Osteoblast (primary cell): ENCODE measurements around the gene ARL4D. TPM values are rescaled to one million over a fixed set of nuclear protein-coding genes. Genes with fewer than 3 reads are reported as not detected.
"Not testable (repeated sequence)": the region's sequence is repeated elsewhere in the genome, so short reads cannot be mapped to it uniquely, and the experiment has no call there.

Source experiments
- DNase-seq: peaks from one replicate; pipeline ENCODE4 v3.0.0; 2011; ENCODE audit warnings: low spot score, mixed read lengths; ENCODE audit not compliant: insufficient read length; ENCODE audit errors: missing footprints
- H2AFZ ChIP-seq: 2 replicates; pipeline ENCODE4 v1.6.0; 2011; ENCODE audit warnings: mild to moderate bottlenecking, low read length
- H3K27ac ChIP-seq: 2 replicates; pipeline ENCODE4 v1.5.1; 2011; ENCODE audit warnings: mild to moderate bottlenecking, low read depth, low read length, moderate library complexity
- H3K27me3 ChIP-seq: 2 replicates; pipeline ENCODE4 v1.6.0; 2012; ENCODE audit warnings: mild to moderate bottlenecking, control low read depth, inconsistent platforms, low read length, moderate library complexity; ENCODE audit not compliant: insufficient read depth
- H3K36me3 ChIP-seq: 2 replicates; pipeline ENCODE4 v1.5.1; 2011; ENCODE audit warnings: mild to moderate bottlenecking, low read length, control low read depth, moderate library complexity; ENCODE audit not compliant: insufficient read depth
- H3K4me1 ChIP-seq: 2 replicates; pipeline ENCODE4 v1.5.1; 2011; ENCODE audit warnings: mild to moderate bottlenecking, low read length, control low read depth, moderate library complexity; ENCODE audit not compliant: insufficient read depth
- H3K4me2 ChIP-seq: 2 replicates; pipeline ENCODE4 v1.6.0; 2011; ENCODE audit warnings: mild to moderate bottlenecking, low read length; ENCODE audit not compliant: insufficient read depth
- H3K4me3 ChIP-seq: fragments of 200-600 bp; sonication (generic); 3 replicates; pipeline ENCODE4 v1.5.1; 2012; ENCODE audit warnings: mild to moderate bottlenecking, low read length, inconsistent platforms; ENCODE audit not compliant: insufficient read depth
- H3K79me2 ChIP-seq: 2 replicates; pipeline ENCODE4 v1.6.0; 2012; ENCODE audit warnings: mild to moderate bottlenecking, low read length, control low read depth, inconsistent platforms; ENCODE audit not compliant: insufficient read depth
- H3K9me3 ChIP-seq: 2 replicates; pipeline ENCODE4 v1.5.1; 2011; ENCODE audit warnings: low read depth, low read length, control low read depth
- H4K20me1 ChIP-seq: 2 replicates; pipeline ENCODE4 v1.6.0; 2012; ENCODE audit warnings: mild to moderate bottlenecking, low read length, control low read depth; ENCODE audit not compliant: insufficient read depth
- CTCF ChIP-seq: IDR thresholded peaks from 2 replicates; pipeline ENCODE4 v1.5.1; 2011; ENCODE audit warnings: mild to moderate bottlenecking, low read depth, low read length, moderate library complexity; ENCODE audit errors: extremely low read depth
- total RNA-seq: library from RNA; depleted of rRNA; stranded (reverse); fragments of >200 nt; gene quantifications from 2 replicates; pipeline ENCODE4 v1.2.3, GENCODE V29; 2012

ARL4D gene
- total RNA-seq, 1 donor, result 18.8 TPM

DNA sequence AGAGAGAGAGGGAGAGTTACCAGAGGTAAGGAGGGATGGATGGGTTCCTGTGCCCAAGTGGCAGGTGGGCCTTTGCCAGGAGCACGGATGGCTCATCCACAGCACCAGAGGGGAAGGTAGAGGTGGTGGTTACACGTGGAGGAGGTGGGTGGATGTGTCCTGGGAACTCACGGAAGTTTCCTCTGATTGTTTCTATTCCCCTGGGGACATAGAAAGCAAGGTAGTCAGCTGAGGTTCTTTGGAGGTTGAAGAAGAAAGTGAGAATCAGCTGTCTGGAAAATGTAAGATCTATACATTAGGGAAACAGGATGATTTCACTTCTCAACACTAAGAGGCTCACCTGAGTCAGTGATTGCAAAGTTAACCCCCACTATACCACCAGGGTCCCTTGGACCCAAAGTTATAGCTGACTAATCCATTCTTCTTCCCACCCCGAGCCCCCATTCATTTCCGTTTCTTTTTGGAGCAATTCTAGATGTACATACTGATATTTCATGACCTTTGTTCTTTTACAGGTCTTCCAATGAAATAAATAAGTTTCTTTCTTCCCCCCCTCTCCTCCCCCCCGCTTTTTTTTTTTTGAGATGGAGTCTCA is 27.5 kb upstream of the ARL4D start:
- no peaks in the 10 kb centered on the region for H3K36me3 ChIP-seq
- H3K9me3 ChIP-seq, result no peaks in the 10 kb centered on the region
- H4K20me1 ChIP-seq, result no peaks in the 10 kb centered on the region
- H3K4me2 ChIP-seq, result no peak overlapping the region
- TF ChIP-seq CTCF, result no peak
- DNase-seq, result no peak
- no peaks in the 10 kb centered on the region for H3K27me3 ChIP-seq
- H3K27ac ChIP-seq, result no peak overlapping the region
- H2AFZ ChIP-seq, result no peak overlapping the region
- no peak overlapping the region for H3K4me3 ChIP-seq
- no peaks in the 10 kb centered on the region for H3K79me2 ChIP-seq
- H3K4me1 ChIP-seq, result peaks cover 20% of the 10 kb centered on the region

- no peak for TF ChIP-seq CTCF
- no peak overlapping the region for H3K27ac ChIP-seq
- DNase-seq, result no peak
- no peak overlapping the region for H3K4me3 ChIP-seq
- H3K9me3 ChIP-seq, result no peaks in the 10 kb centered on the region
- no peaks in the 10 kb centered on the region for H3K79me2 ChIP-seq
- H3K4me2 ChIP-seq, result no peak overlapping the region
- H3K27me3 ChIP-seq, result no peaks in the 10 kb centered on the region
- H2AFZ ChIP-seq, result no peak overlapping the region
- H4K20me1 ChIP-seq, result no peaks in the 10 kb centered on the region
- H3K36me3 ChIP-seq, result no peaks in the 10 kb centered on the region
- H3K4me1 ChIP-seq, result peaks cover 15% of the 10 kb centered on the region
Measured at GRCh38 chr17:43372273-43372911, 26.4 kb upstream of the ARL4D start.

- Histone ChIP-seq H3K4me2 (no peak overlapping the region), H3K79me2 (no peaks in the 10 kb centered on the region), H2AFZ (no peak overlapping the region), H3K27ac (no peak overlapping the region), H3K36me3 (no peaks in the 10 kb centered on the region), H3K4me1 (peaks cover 10% of the 10 kb centered on the region), H3K4me3 (no peak overlapping the region), H3K9me3 (no peaks in the 10 kb centered on the region), H4K20me1 (no peaks in the 10 kb centered on the region), H3K27me3 (no peaks in the 10 kb centered on the region)
- DNase-seq, result no peak
- TF ChIP-seq CTCF, result no peak
Measured at GRCh38 chr17:43373356-43373755, 25.4 kb upstream of the ARL4D start.

DNA sequence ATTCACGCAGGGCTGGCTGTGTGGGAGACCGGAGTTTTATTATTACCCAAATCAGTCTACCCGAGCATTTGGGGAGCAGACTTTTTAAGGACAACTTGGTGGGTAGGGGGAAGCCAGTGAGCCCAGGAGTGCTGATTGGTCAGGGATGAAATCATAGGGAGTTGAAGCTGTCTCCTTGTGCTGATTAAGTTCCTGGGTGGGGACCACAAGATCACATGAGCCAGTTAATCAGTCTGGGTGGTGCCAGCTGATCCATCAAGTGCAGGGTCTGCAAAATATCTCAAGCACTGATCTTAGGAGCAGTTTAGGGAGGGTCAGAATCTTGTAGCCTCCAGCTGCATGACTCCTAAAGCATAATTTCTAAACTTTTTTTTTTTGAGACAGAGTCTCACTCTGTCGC is 22.9 kb upstream of the ARL4D start:
- not testable (repeated sequence) for H3K4me2 ChIP-seq, H3K79me2 ChIP-seq, H4K20me1 ChIP-seq, H3K4me1 ChIP-seq, H3K27ac ChIP-seq, H3K9me3 ChIP-seq, H3K27me3 ChIP-seq, H3K4me3 ChIP-seq, H2AFZ ChIP-seq, H3K36me3 ChIP-seq, DNase-seq
